ENCODE data around the gene PPP2R1A.
A peak's percentile ranks its signal among the peaks of the same experiment; 100 is the strongest.
"Not testable (repeated sequence)": the region's sequence is repeated elsewhere in the genome, so short reads cannot be mapped to it uniquely, and the experiment has no call there.

Gene PPP2R1A

GRCh38 chr19:52200755-52201391 lies 11.0 kb downstream of the PPP2R1A start:
- not testable (repeated sequence) for DNase-seq (ENCODE audit: low spot score)

- DNase-seq (ENCODE audit: low spot score) = no peak
Observed at GRCh38 chr19:52206481-52206880, 16.6 kb downstream of the PPP2R1A start.

GRCh38 chr19:52211203-52211602 lies 21.4 kb downstream of the PPP2R1A start:
- DNase-seq (ENCODE audit: low spot score) = no peak

- no peak for DNase-seq (ENCODE audit: low spot score)
Observed at GRCh38 chr19:52211926-52212571, 22.2 kb downstream of the PPP2R1A start.

GRCh38 chr19:52212572-52213255 lies 22.9 kb downstream of the PPP2R1A start:
- no peak for DNase-seq (ENCODE audit: low spot score)

GRCh38 chr19:52214241-52214640 lies 24.4 kb downstream of the PPP2R1A start:
- no peak for DNase-seq (ENCODE audit: low spot score)

GRCh38 chr19:52216401-52216800 lies 26.5 kb downstream of the PPP2R1A start:
- DNase-seq (ENCODE audit: low spot score) = no peak

- DNase-seq (ENCODE audit: low spot score) = no peak
Observed at GRCh38 chr19:52217576-52217975, 27.7 kb downstream of the PPP2R1A start.

GRCh38 chr19:52219611-52220010 lies 29.8 kb downstream of the PPP2R1A start:
- DNase-seq (ENCODE audit: low spot score) = no peak

GRCh38 chr19:52221031-52221430 lies 31.2 kb downstream of the PPP2R1A start:
- DNase-seq (ENCODE audit: low spot score) = no peak

GRCh38 chr19:52221831-52222375 lies 32.1 kb downstream of the PPP2R1A start:
- no peak for DNase-seq (ENCODE audit: low spot score)

GRCh38 chr19:52224211-52224610 lies 34.4 kb downstream of the PPP2R1A start:
- no peak for DNase-seq (ENCODE audit: low spot score)

GRCh38 chr19:52226652-52227051 lies 36.8 kb downstream of the PPP2R1A start:
- DNase-seq (ENCODE audit: low spot score) = no peak

- DNase-seq (ENCODE audit: low spot score) = no peak
Observed at GRCh38 chr19:52227196-52227940, 37.5 kb downstream of the PPP2R1A start.

- no peak for DNase-seq (ENCODE audit: low spot score)
Observed at GRCh38 chr19:52227980-52228379, 38.1 kb downstream of the PPP2R1A start.

- no peak for DNase-seq (ENCODE audit: low spot score)
Observed at GRCh38 chr19:52229524-52229923, 39.7 kb downstream of the PPP2R1A start.

- DNase-seq (ENCODE audit: low spot score) = no peak
Observed at GRCh38 chr19:52230685-52231084, 40.8 kb downstream of the PPP2R1A start.

- DNase-seq (ENCODE audit: low spot score) = peak; percentile 14
Observed at GRCh38 chr19:52231154-52231910, 41.5 kb downstream of the PPP2R1A start.

GRCh38 chr19:52234406-52234805 lies 44.6 kb downstream of the PPP2R1A start:
- DNase-seq (ENCODE audit: low spot score) = no peak

- DNase-seq (ENCODE audit: low spot score) = no peak
Observed at GRCh38 chr19:52237197-52237596, 47.3 kb downstream of the PPP2R1A start.

GRCh38 chr19:52237771-52238400 lies 48.0 kb downstream of the PPP2R1A start:
- peak; percentile 24 for DNase-seq (ENCODE audit: low spot score)
